Nucleus accumbens (tissue), 56 donors: ENCODE data around the gene ADAMTSL2.

Source experiments
- DNase-seq, 56 donors: peaks; one replicate each; lab custom pipeline; 2025; lab: John Stamatoyannopoulos, UW

Gene ADAMTSL2

DNA sequence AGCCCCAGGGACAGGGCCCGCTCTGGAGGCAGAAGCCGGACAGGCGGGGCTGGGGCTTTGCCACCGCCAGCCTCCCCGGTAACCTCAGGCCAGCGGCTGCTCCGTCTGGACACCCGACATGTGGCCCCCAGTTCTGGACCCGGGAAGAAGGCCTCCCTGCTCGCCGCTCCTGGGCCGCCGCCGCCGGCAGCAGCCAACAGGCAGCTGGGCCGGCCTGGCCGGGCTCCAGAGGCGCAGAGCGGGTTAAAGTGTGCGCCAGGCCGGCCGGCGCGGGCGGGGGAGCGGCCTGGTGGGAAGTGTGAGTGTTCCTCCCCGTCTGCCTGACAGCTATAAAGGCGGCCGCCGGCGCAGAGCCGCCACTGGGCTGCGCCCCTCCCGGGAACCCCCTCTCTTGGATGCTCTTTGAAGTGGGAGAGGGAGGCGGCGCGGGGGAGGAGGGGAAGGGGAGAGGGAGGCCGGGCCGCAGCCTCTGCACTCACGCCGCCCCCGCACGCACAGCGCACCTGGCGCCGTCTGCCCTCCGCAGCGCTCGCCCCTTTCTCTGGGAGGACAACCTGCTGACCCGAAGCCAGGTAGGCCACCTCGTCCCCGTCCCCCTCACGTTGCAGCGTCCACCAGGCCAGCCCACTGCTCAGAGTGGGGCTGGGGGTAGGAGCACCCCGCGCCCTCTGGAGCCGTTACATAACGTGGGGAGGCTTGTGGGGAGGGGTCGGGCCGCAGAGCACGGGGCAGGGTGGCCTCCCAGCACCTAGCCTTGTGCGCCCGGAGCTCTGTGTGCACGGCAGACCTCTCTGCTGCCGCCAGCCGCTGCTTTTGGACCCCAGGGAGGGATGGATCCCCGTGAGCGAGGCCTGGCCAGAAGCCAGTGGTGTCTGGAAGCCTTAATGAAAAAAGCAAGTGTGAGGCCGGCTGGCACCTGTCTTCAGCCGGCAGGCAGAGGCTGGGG, at the start of gene ADAMTSL2:
TSS of gene ADAMTSL2 (plus strand) at position 359 of the 946 bp plus-strand sequence. CDS start 2,009 bp downstream, outside the sequence.
- peak in 44 of 56 donors; percentile 27 to 82 (median 54) for DNase-seq

DNA sequence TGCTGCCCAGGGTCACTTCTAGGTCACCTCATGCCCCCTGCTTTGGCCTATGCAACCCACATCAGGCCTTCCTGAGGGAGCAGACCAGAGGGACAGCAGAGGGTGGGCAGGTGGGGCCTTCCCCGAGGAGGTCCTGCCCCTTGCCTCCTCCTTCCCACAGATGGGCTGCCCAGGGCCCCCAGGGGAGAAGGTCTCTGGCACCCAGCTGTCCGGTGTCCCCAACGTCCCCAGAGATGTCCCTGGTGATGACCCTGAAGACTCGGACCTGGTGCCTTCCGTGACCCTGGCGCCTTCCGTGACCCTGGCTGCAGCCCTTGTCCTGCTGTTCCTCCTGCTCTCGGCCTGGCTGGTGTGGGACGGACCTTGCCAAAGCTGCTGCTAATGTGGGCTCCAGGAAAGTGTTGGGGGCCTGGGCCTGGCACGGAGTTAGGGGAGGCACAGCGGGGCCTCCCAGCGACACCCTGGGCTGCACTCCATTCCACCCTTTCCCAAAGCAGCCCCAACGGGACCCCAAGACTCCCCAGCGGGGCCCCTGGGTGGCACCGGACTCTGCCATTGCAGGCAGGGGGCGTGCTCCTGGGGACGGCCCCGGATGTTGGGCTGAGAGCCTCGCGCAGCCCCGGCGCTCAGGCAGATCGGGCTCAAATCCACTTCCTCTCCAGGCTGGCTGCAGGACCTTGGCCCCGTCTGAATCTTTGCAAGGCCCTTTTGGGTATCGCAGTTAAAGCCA, 48.8 kb upstream of the ADAMTSL2 start:
- no peak for DNase-seq

DNA sequence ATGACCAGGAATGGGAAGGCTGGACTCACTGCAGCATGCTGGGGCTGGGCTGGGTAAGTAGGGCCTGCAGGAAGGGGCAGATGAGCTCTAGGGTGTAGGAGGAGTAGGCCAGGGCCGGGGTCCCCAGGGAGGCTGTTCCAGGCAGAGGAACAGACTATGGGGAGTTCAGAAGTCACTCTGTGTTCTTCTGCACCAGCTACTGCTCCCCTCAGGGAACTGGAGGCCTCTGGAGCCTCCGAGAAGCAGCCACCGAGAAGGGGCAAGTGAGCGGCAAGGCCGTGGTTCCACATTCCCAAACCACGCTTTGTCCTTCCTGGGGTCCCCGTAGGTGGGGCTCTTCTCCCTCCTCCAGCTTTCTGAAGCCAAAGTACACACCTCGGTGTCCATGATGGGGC, 47.2 kb upstream of the ADAMTSL2 start:
- no peak for DNase-seq

DNA sequence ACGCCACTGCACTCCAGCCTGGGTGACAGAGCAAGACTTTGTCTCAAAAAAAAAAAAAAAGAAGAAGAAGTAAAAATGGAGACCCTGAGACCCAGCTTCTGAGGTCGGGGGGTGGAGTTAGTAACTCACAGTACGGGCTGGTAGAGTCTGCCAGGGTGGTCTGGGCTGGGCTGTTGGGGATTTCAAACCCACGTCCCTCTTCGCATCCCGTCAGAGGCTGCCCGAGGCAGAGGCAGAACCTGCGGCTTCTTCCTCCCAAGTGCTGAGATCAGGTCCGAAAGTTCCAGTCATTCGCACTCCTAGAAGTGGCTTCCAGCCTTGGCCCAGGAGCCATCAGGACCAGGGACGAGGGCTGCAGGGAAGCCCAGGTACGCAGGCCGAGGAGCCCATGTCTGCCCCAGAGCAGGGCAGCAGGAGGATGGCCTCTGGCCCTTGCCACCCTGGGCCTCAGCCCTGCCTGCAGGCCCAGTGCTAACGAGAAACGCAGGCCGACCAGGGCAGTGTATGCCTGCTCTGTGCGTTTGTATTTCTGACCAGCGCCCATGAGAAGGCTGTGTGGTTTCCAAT, 45.7 kb upstream of the ADAMTSL2 start:
- no peak for DNase-seq

DNA sequence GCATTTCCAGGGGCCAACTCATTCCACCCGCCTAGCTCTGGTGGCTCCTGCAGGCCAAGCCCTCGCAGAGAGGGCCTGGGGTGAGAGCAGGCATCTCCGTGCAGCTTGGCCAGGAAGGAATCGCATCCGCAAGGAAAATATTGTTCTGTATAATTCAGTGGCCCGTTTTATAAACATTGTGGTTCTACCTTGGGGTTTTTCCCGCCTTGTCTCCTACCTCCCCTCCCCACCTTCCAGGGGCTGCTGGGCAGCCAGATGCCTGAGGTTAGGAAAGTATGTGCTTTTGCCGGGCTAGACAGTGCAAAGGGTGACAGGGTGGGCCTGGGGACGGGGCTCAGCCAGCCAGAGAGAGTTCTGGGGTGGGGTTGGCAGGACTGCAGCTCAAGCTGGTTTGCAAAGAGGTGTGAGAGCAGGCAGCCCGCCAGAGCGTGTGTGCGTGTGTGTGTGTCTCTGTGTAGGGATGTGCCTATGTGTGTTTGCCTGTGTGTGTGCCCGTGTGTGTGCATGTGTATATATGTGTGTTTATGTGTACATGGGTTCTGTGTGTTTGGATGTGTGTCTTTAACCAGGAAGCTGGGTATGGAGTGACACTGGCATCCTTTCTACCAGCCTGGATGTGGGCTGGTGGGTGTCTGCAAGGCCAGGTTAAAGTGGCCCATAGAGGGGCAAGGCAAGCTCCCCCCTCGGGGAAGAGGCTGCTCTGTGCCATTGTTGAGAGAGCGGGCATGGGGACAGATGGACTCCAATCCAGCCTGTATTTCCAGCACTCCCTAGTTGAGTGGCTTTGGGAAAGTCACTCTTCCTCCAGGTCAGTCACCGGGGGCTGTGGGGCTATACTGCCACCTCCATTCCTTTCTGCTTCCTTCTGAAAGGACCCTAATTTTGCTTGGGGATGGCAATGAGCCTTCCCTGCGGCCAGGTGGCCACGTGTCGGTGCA, 45.0 kb upstream of the ADAMTSL2 start:
- no peak for DNase-seq

DNA sequence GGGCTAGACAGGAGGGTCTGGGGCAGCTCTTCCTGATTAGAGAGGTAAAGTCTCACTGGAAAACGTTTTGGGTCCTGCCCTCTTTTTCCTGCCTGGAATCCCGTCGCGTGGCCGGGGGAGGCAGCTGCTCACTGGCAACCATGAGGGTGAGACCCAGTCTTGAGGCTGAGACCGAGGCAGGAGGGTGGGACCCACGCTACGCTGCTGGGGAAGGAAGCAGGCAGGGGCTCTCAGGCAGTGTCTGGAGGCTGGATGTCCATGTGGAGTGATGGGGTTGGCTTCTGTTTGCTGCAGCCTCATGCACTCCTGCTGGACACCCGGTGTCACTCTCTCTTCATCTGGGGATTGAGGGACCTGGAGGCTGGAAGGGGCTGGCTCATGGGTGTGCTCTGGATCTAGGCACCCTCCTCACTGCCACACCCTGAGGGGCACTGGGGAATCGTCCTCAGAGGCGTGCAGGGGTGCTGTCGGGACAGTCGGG, 44.3 kb upstream of the ADAMTSL2 start:
- no peak for DNase-seq

DNA sequence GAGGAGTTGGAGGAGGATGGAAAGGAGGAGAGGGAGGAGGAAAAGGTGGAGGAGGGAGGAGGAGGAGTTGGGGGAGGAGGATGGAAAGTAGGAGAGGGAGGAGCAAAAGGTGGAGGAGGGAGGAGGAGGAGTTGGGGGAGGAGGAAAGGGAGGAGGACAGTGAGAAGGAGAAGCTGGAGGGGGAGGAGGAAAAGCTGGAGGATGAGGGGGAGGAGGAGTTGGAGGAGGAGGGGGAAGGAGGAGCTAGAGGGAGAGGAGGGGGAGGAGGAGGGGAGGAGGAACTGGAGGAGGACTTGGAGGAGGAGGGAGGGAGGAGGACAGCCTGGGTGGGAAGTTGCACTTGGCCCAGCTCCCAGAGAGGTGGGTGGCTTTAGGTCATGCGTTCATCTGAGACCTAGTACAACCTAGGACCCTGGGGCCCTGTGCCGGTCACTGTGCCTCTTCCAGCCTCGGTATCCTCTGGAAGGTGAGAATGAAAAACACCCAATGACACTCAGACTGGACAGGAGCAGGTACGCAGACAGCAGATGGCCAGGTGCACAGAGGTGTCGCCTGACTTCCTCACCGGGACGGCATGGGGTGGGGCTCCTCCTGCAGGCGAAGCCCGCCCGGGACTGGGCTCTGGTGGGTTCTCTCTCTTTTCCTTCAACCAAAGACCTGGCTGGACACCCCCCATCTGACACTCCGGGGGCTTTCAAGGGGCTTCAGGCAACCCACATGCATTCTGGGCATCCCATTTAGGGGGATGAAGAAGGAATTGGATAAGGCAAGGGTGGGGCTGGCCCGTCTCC, 43.4 kb upstream of the ADAMTSL2 start:
- no peak for DNase-seq

DNA sequence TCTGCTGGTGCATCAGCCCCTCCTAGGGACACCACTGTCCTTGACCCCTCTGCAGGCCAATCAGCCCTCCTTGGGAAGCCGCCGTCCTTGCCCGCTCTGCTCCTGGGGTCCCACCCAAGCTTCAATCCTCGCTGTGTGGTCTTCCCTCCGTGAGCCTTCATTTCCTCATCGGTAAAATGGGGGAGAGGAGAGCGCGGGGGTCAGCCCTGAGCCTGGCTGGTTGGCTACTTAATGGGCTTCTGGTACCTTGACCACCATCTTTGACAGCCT, 42.9 kb upstream of the ADAMTSL2 start:
- no peak for DNase-seq

DNA sequence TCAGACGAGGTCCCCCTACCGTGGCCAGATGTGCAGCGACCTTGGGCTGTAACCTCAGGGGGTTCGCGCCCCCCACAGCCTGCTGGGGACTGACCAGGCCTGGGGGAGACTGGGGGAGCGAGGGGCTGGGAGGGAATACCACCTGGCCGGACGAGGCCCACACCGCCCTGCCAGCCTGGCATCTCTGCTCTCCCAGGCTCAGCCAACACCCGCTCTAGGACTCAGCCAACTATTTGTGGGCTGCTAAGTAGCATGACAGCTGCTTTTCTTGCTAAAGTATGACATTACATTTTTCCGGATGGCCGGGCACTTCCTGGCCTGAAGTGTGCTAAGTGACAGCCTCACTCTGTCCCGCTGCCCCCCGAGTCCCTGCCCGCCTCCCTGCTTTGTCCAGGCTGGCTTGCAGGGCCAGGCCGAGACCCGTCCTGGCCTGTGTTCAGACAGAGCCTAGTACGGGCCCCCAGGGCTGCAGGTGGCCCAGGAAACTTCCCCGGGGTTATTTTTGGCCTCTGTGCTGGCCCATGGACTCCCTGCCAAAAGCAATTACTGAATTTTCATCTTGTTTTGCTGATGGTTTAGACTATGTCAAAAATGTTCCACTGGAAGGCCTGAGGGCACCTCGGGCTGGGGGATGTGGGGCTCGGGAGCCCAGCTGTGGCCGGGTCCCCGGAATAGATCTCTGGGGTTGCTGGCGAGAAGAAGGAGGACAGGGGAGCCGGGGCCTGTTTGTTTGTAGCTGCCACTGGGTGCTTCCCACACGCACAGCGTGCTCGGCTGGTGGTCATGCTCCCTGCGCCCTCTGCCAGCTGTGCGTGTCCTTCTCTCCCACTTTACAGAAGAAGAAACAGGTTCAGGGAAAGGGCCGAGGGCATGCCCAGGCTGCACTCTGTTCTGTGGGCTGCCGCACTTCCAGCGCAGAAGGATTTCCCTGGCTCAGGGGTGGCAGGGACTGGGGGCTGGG, 42.2 kb upstream of the ADAMTSL2 start:
- no peak for DNase-seq

DNA sequence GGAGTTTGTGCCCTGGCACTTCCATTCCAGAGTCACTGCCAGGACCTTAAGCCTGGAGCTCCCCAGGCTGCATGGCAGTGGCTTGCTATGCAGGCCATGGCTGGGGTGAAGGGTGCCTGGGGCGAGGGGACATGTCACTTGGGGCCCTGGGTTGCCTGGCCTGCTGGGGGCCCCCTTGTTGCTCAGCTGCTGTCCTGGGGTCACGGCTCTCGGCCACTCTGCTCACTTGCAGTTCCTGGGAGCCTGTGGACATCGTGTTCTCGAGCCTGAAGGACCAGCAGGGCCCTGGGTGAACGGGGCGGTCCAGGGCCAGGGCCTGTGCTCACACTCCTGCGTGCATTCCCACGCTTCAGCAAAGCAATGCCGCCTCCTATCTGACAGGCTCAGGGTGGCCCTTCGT, 41.1 kb upstream of the ADAMTSL2 start:
- DNase-seq, result no peak

DNA sequence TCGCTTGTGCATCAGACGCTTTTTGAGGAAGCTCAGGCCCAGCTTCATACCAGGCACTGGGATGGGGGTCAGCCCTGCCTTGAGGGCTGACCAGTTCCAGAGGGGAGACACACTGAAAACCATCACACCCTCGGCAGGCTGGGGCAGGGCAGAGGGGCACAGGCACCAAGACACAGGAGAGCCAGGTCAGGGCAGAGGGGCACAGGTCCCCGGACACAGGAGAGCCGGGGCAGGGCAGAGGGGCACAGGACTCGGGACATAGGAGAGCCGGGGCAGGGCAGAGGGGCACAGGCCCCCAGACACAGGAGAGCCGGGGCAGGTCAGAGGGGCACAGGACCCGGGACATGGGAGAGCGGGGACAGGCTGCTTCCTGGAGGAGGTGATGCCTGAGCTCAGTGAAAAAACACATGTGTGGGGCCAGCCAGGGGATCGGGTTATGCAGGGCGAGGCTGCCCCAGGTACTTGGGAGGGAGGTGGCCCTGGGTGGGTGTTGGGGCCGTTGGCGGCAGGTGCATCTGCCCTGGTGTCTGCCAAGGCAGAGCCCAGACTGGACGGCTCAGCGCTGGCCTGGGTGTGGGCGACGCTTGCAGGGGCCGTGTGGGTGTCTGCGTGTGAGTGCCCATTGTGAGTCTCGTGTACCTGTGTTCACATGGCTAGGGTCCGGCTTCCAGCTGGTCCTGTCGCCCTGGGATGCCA, 40.5 kb upstream of the ADAMTSL2 start:
- DNase-seq, result no peak

DNA sequence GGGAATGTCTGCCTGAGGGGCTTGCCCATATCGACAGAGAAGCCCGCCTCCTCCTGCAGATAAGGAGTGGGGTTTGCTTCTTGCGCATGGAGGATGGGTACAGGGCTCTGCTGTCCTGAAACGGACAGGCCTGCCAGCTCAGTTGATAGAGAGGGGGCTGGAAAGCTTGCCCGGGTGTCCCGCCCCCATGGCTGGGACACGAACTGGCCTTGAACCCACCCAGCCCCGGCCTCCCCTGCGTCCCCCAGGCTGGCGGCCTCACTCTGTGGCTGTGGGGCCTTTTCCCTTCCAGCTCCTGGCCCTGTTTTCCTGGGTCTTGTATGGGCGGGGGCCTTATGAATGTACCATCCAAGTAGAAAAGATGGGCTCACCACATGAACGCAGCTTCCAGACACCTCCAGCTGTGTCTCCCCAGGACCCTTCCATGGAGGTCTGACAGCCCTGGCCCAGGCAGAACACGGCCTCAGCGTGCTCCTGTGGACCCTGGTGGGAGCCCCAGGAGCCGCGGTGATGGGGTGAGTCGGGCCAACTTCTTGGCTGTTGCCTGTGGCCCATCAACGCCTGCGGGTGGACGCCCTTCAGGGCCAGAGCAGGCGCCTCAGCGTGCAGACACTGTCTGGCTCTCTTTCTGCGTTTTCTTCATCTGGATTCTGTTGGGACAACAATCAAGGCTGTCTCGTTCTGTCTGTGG, 39.7 kb upstream of the ADAMTSL2 start:
- no peak for DNase-seq

DNA sequence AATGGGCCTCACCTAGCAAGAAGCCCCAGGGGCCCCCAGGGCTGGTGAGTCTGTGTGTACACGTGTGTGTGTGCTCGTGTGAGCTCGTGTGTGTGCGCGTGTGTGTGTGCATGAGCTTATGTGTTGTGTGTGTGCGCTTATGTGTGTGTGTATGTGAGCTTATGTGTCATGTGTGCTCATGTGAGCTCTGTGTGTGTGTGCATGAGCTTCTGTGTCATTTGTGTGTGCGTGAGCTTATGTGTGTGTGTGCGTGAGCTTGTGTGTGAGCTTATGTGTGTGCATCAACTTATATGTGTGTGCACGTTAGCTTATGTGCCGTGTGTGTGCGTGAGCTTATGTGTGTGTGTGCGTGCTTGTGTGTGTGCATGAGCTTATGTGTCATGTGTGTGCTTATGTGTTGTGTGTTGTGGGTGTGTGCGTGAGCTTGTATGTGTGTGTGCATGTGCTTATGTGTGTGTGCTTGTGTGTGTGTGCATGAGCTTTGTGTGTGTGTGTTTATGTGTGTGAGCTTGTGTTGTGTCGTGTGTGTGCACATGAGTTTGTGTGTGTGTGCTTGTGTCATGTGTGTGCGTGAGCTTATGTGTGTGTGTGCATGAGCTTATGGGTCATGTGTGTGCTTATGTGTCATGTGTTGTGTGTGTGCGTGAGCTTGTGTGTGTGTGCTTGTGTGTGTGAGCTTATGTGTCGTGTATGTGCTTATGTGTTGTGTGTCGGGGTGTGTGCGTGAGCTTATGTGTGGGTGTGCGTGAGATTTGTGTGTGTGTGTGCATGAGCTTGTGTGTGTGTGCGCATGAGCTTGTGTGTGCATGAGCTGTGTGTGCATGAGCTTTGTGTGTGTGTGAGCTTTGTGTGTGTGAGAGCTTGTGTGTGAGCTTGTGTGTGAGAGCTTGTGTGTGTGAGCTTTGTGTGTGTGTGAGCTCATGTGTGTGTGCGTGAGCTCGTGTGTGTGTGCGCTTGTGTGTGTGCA, 38.9 kb upstream of the ADAMTSL2 start:
- no peak for DNase-seq

DNA sequence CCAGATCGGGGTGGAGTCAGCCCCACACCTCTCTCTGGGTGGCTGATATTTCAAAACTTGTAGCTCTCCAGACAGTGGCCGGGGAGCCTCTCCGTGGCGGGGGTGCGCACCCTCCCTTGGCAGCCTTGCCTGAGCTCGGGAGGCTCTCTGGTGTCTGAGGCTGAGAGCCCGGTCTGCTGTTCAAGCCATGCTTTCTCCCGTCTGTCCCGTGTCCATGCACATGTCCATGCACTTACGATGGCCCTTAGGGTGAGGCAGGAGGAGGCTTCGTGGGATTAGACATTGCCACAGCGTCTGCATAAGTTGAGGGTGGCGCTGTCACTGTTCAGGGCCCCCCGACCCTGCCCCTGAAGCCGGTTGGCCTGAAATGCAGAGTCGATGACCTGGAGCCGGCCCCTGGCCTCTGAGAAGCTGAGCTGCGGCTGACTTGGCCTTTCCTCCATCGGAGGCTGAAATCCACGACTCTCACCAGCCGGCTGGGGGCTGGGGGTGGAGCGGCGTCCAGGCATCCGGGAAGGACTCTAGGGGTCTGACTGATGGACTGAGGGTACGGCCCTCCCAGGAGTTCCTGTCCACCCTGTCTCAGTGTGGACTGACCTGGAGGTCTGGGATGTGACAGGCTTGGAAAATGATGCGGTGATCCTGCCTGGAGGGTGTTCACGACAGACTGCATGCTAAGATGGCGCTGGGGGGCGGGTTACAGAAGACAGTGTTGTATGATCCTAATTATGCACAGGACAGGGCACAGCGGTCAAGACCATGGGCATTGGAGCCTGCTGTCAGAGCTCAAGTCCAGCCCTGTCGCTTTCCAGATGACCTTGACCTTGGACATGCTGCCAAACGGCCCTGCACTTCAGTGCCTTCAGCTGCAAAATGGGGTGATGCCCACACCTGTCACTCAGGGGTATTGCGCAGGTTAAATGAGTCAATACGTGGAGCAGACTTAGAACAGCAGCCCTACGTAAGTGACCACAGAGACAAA, 37.4 kb upstream of the ADAMTSL2 start:
- DNase-seq, result no peak
